OCI-LY3 (cell line): ENCODE data around the gene SKIL.

Source experiments
- CTCF ChIP-seq: fragments of 200-600, 300-600 bp; sonication (generic); IDR thresholded peaks from 2 replicates; pipeline ENCODE4 v1.5.1; 2014; ENCODE audit warnings: antibody characterized with exemption, low read length, low read depth
- EZH2phosphoT487 ChIP-seq: fragments of 200-600 bp; shearing (Covaris generic); IDR thresholded peaks from 2 replicates; pipeline ENCODE4 v1.6.1; 2018; ENCODE audit warnings: antibody characterized with exemption, mixed run types, low read depth

- no peak for TF ChIP-seq CTCF
- TF ChIP-seq EZH2phosphoT487, result no peak
These were observed 12.5 kb upstream of the SKIL start for GRCh38 chr3:170344971-170345370.
